Cardiac muscle cell (in vitro differentiated cells and primary cell): ENCODE measurements around the gene KRTAP19-5. TPM values are rescaled to one million over a fixed set of nuclear protein-coding genes. Genes with fewer than 3 reads are reported as not detected.
A peak's percentile ranks its signal among the peaks of the same experiment; 100 is the strongest.

Source experiments
- DNase-seq, 2 donors: peaks; one replicate each; pipeline versions ENCODE4 v3.0.0 to v3.0.0-alpha.2; 2010 to 2017; ENCODE audit warnings: low read depth in 1 of 2, low spot score in 1 of 2
- H3K27ac ChIP-seq: fragments of 200-600 bp; sonication (generic); 2 replicates; pipeline ENCODE4 v1.5.1; 2016
- H3K27me3 ChIP-seq: fragments of 200-600 bp; sonication (generic); 2 replicates; pipeline ENCODE4 v1.6.0; 2016; ENCODE audit warnings: control low read depth
- H3K36me3 ChIP-seq: fragments of 200-600 bp; sonication (generic); 2 replicates; pipeline ENCODE4 v1.5.1; 2016; ENCODE audit warnings: control low read depth
- H3K4me1 ChIP-seq: fragments of 200-600 bp; sonication (generic); 2 replicates; pipeline ENCODE4 v1.8.1; 2017; ENCODE audit warnings: low read depth, mild to moderate bottlenecking, mixed run types
- H3K4me3 ChIP-seq: fragments of 200-600 bp; sonication (generic); 2 replicates; pipeline ENCODE4 v1.5.1; 2016; ENCODE audit warnings: mild to moderate bottlenecking
- H3K9me3 ChIP-seq: fragments of 200-600 bp; sonication (generic); 2 replicates; pipeline ENCODE4 v1.5.1; 2017; ENCODE audit warnings: low read depth, mild to moderate bottlenecking, control low read depth
- CTCF ChIP-seq: IDR thresholded peaks from 2 replicates; pipeline ENCODE4 v1.5.1; 2012; ENCODE audit warnings: low read depth, mild to moderate bottlenecking, low read length
- polyA plus RNA-seq: library from polyadenylated mRNA; unstranded; fragments of >200 nt; fragmentation: Nextera tagmentation; extraction: Ambion mirVana; gene quantifications from 2 replicates; pipeline ENCODE4 v1.2.1, GENCODE V29; 2016
- total RNA-seq: library from RNA; depleted of rRNA; stranded (reverse); fragments of >200 nt; gene quantifications from 2 replicates; pipeline ENCODE4 v1.2.3, GENCODE V29; 2016

KRTAP19-5 gene
- total and polyA plus RNA-seq, 2 experiments from 2014 or later, result not detected

DNA sequence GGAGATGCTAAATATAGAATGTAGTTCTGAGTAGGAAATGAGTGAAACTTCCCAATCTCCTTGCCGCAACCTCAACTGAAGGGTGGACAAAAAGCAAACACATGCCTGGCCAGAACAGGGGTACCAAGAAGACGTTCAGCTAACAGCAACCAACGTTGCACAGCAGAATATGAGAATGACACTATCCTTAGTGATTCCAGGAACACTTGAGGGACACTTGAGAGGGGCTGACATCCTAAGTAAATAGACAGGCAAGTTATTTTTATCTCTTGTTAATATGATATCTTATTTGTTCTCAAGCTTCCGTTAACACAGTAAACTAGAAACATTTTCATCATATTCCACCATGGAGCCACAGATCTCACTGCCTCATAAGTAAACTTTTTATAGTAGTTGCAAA, 22.7 kb downstream of the KRTAP19-5 start:
- Histone ChIP-seq H3K27me3 (no peaks in the 10 kb centered on the region), H3K36me3 (no peaks in the 10 kb centered on the region), H3K27ac (no peak overlapping the region), H3K4me3 (no peak overlapping the region), H3K9me3 (no peaks in the 10 kb centered on the region), H3K4me1 (peaks cover 29% of the 10 kb centered on the region)
- no peak for DNase-seq
- no peak for TF ChIP-seq CTCF

DNA sequence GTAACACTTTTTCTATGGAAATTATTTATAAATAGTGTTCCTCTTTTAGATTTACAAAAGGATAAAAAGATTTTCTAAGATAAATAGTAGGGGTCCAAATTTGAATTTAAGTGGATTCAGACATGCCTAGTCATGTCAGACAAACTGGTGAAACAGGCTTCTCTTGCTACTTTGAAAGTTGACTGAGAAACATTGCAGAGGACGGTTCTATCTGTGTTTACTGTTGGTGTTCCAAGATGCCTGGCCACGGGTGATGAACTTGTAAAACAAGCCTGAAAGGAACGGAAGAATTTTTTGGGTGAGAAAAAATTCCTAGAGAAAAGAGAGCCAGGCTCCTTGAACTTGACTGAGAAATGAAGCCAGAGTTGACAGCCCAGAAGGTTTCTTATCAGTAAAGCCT, 23.9 kb downstream of the KRTAP19-5 start:
- Histone ChIP-seq H3K4me1 (peaks cover 29% of the 10 kb centered on the region), H3K9me3 (no peaks in the 10 kb centered on the region), H3K27ac (no peak overlapping the region), H3K27me3 (no peaks in the 10 kb centered on the region), H3K4me3 (no peak overlapping the region), H3K36me3 (no peaks in the 10 kb centered on the region)
- peak in 1 of 2 donors; percentile 12 for DNase-seq
- no peak for TF ChIP-seq CTCF

GRCh38 chr21:30468900-30469714, 32.8 kb downstream of the KRTAP19-5 start:
- H3K4me1 ChIP-seq, result no peaks in the 10 kb centered on the region
- no peaks in the 10 kb centered on the region for H3K27me3 ChIP-seq
- no peak for DNase-seq
- H3K4me3 ChIP-seq, result no peak overlapping the region
- TF ChIP-seq CTCF, result no peak
- H3K36me3 ChIP-seq, result no peaks in the 10 kb centered on the region
- H3K9me3 ChIP-seq, result no peaks in the 10 kb centered on the region
- H3K27ac ChIP-seq, result no peak overlapping the region

GRCh38 chr21:30463713-30464112, 38.2 kb downstream of the KRTAP19-5 start:
- no peaks in the 10 kb centered on the region for H3K27me3 ChIP-seq

More at GRCh38 chr21:30463713-30464112, 38.2 kb downstream of the KRTAP19-5 start:
- no peak for TF ChIP-seq CTCF
- Histone ChIP-seq H3K4me1 (no peaks in the 10 kb centered on the region), H3K27ac (no peak overlapping the region), H3K4me3 (no peak overlapping the region), H3K9me3 (no peaks in the 10 kb centered on the region), H3K36me3 (no peaks in the 10 kb centered on the region)
- peak in 1 of 2 donors; percentile 32 for DNase-seq

Other genes starting within 250 kb of the KRTAP19-5 start
- gene KRTAP24-1, start 219.2 kb downstream of the KRTAP19-5 start, total RNA-seq, result not detected in 2 replicates
- gene KRTAP24-1, start 219.2 kb downstream of the KRTAP19-5 start, polyA plus RNA-seq, result not detected in 2 replicates
- not detected in 2 replicates for gene KRTAP25-1, start 212.6 kb downstream of the KRTAP19-5 start, total RNA-seq
- not detected in 2 replicates for gene KRTAP25-1, start 212.6 kb downstream of the KRTAP19-5 start, polyA plus RNA-seq
- not detected in 2 replicates for gene KRTAP26-1, start 181.8 kb downstream of the KRTAP19-5 start, total RNA-seq
- gene KRTAP26-1, start 181.8 kb downstream of the KRTAP19-5 start, polyA plus RNA-seq, result not detected in 2 replicates
- gene KRTAP27-1, start 164.4 kb downstream of the KRTAP19-5 start, total RNA-seq, result not detected in 2 replicates
- gene KRTAP27-1, start 164.4 kb downstream of the KRTAP19-5 start, polyA plus RNA-seq, result not detected in 2 replicates
- gene KRTAP23-1, start 153.5 kb downstream of the KRTAP19-5 start, total RNA-seq, result not detected in 2 replicates
- not detected in 2 replicates for gene KRTAP23-1, start 153.5 kb downstream of the KRTAP19-5 start, polyA plus RNA-seq
- not detected in 2 replicates for gene KRTAP13-2, start 129.9 kb downstream of the KRTAP19-5 start, total RNA-seq
- not detected in 2 replicates for gene KRTAP13-2, start 129.9 kb downstream of the KRTAP19-5 start, polyA plus RNA-seq
- not detected in 2 replicates for gene KRTAP13-1, start 106.1 kb downstream of the KRTAP19-5 start, total RNA-seq
- gene KRTAP13-1, start 106.1 kb downstream of the KRTAP19-5 start, polyA plus RNA-seq, result not detected in 2 replicates
- gene KRTAP13-3, start 76.2 kb downstream of the KRTAP19-5 start, total RNA-seq, result not detected in 2 replicates
- gene KRTAP13-3, start 76.2 kb downstream of the KRTAP19-5 start, polyA plus RNA-seq, result not detected in 2 replicates
- gene KRTAP13-4, start 71.9 kb downstream of the KRTAP19-5 start, total RNA-seq, result not detected in 2 replicates
- gene KRTAP13-4, start 71.9 kb downstream of the KRTAP19-5 start, polyA plus RNA-seq, result not detected in 2 replicates
- not detected in 2 replicates for gene KRTAP15-1, start 61.9 kb downstream of the KRTAP19-5 start, total RNA-seq
- gene KRTAP15-1, start 61.9 kb downstream of the KRTAP19-5 start, polyA plus RNA-seq, result not detected in 2 replicates
- not detected in 2 replicates for gene KRTAP19-1, start 21.8 kb downstream of the KRTAP19-5 start, total RNA-seq
- gene KRTAP19-1, start 21.8 kb downstream of the KRTAP19-5 start, polyA plus RNA-seq, result not detected in 2 replicates
- gene KRTAP19-2, start 14.7 kb downstream of the KRTAP19-5 start, total RNA-seq, result not detected in 2 replicates
- gene KRTAP19-2, start 14.7 kb downstream of the KRTAP19-5 start, polyA plus RNA-seq, result not detected in 2 replicates
- gene KRTAP19-3, start 10.1 kb downstream of the KRTAP19-5 start, total RNA-seq, result not detected in 2 replicates
- not detected in 2 replicates for gene KRTAP19-3, start 10.1 kb downstream of the KRTAP19-5 start, polyA plus RNA-seq
- not detected in 2 replicates for gene KRTAP19-4, start 5.0 kb downstream of the KRTAP19-5 start, total RNA-seq
- not detected in 2 replicates for gene KRTAP19-4, start 5.0 kb downstream of the KRTAP19-5 start, polyA plus RNA-seq
- not detected in 2 replicates for gene KRTAP19-6, start 39.7 kb upstream of the KRTAP19-5 start, total RNA-seq
- not detected in 2 replicates for gene KRTAP19-6, start 39.7 kb upstream of the KRTAP19-5 start, polyA plus RNA-seq
- not detected in 2 replicates for gene KRTAP19-7, start 59.2 kb upstream of the KRTAP19-5 start, total RNA-seq
- not detected in 2 replicates for gene KRTAP19-7, start 59.2 kb upstream of the KRTAP19-5 start, polyA plus RNA-seq
- gene KRTAP22-2, start 88.3 kb upstream of the KRTAP19-5 start, total RNA-seq, result not detected in 2 replicates
- not detected in 2 replicates for gene KRTAP22-2, start 88.3 kb upstream of the KRTAP19-5 start, polyA plus RNA-seq
- gene KRTAP6-3, start 90.3 kb upstream of the KRTAP19-5 start, total RNA-seq, result not detected in 2 replicates
- gene KRTAP6-3, start 90.3 kb upstream of the KRTAP19-5 start, polyA plus RNA-seq, result not detected in 2 replicates
- not detected in 2 replicates for gene KRTAP6-2, start 96.8 kb upstream of the KRTAP19-5 start, total RNA-seq
- gene KRTAP6-2, start 96.8 kb upstream of the KRTAP19-5 start, polyA plus RNA-seq, result not detected in 2 replicates
- not detected in 2 replicates for gene KRTAP22-1, start 98.9 kb upstream of the KRTAP19-5 start, total RNA-seq
- not detected in 2 replicates for gene KRTAP22-1, start 98.9 kb upstream of the KRTAP19-5 start, polyA plus RNA-seq
- gene KRTAP6-1, start 111.8 kb upstream of the KRTAP19-5 start, total RNA-seq, result not detected in 2 replicates
- gene KRTAP6-1, start 111.8 kb upstream of the KRTAP19-5 start, polyA plus RNA-seq, result not detected in 2 replicates
- not detected in 2 replicates for gene KRTAP20-1, start 114.3 kb upstream of the KRTAP19-5 start, total RNA-seq
- gene KRTAP20-1, start 114.3 kb upstream of the KRTAP19-5 start, polyA plus RNA-seq, result not detected in 2 replicates
- gene KRTAP20-4, start 118.5 kb upstream of the KRTAP19-5 start, total RNA-seq, result not detected in 2 replicates
- gene KRTAP20-4, start 118.5 kb upstream of the KRTAP19-5 start, polyA plus RNA-seq, result not detected in 2 replicates
- gene KRTAP20-2, start 133.1 kb upstream of the KRTAP19-5 start, total RNA-seq, result not detected in 2 replicates
- not detected in 2 replicates for gene KRTAP20-2, start 133.1 kb upstream of the KRTAP19-5 start, polyA plus RNA-seq
- not detected in 2 replicates for gene KRTAP20-3, start 140.7 kb upstream of the KRTAP19-5 start, total RNA-seq
- gene KRTAP20-3, start 140.7 kb upstream of the KRTAP19-5 start, polyA plus RNA-seq, result not detected in 2 replicates
- gene KRTAP21-3, start 216.6 kb upstream of the KRTAP19-5 start, total RNA-seq, result not detected in 2 replicates
- not detected in 2 replicates for gene KRTAP21-3, start 216.6 kb upstream of the KRTAP19-5 start, polyA plus RNA-seq
- gene KRTAP21-2, start 245.1 kb upstream of the KRTAP19-5 start, total RNA-seq, result not detected in 2 replicates
- not detected in 2 replicates for gene KRTAP21-2, start 245.1 kb upstream of the KRTAP19-5 start, polyA plus RNA-seq